ENCODE data around the gene TAS2R41. TPM values are rescaled to one million over a fixed set of nuclear protein-coding genes. Genes with fewer than 3 reads are reported as not detected.

Gene TAS2R41
- total and polyA plus RNA-seq, 2 of the 13 experiments (the other 11 are each of a cell fraction or from before 2014, with no cell fraction given): not detected

GRCh38 chr7:143492043-143492471, 14.4 kb downstream of the TAS2R41 start:
- BruUV-seq (replicated peaks): no TSS peak
- H3K27me3 ChIP-seq (ENCODE audit: control insufficient read depth in 1 of 2, insufficient read depth in 2 of 2, low read length in 2 of 2): no peaks in the 10 kb centered on the region
- no peak overlapping the region for H2AFZ ChIP-seq (ENCODE audit: low read length)
- CTCF ChIA-PET (ENCODE audit: low intra/inter-chr PET ratio, low total read pairs): no interaction called here
- H3K9me3 ChIP-seq (ENCODE audit: low read length): no peaks in the 10 kb centered on the region
- no peaks in the 10 kb centered on the region for H3K79me2 ChIP-seq (ENCODE audit: insufficient read depth, low read length)
- no peak overlapping the region for H3K4me3 ChIP-seq (replicated peaks in 1 of 3; ENCODE audit: insufficient read depth in 1 of 3, low read depth in 2 of 3, low read length in 3 of 3)
- no peak for ATAC-seq
- H4K20me1 ChIP-seq (ENCODE audit: insufficient read depth, low read length): no peaks in the 10 kb centered on the region
- H3K27ac ChIP-seq (ENCODE audit: extremely low read length, insufficient read depth, low read length): no peak overlapping the region
- in situ Hi-C loops (cut with HindIII; ENCODE audit: extremely low pct_ligation_motif_present, low pct_unique_long_range_greater_than_20kb): no loop called here
- H3K4me2 ChIP-seq (ENCODE audit: low read depth, low read length): no peak overlapping the region
- no peaks in the 10 kb centered on the region for H3K4me1 ChIP-seq (ENCODE audit: insufficient read depth, low read length)
- POLR2A ChIA-PET: no interaction called here
- FAIRE-seq: no peak
- intact Hi-C loops (cut with micrococcal nuclease; ENCODE audit: unreplicated experiment): no loop called here
- WGBS (ENCODE audit: low lambda C conversion rate): 34% methylated on average over 2 of the region's 2 CpGs
- DNase-seq (ENCODE audit: low spot score): no peak
- H3K36me3 ChIP-seq (replicated peaks in 1 of 2; ENCODE audit: control insufficient read depth in 1 of 2, insufficient read depth in 2 of 2, low read length in 2 of 2): no peaks in the 10 kb centered on the region
- no peak overlapping the region for H3K9ac ChIP-seq (ENCODE audit: insufficient read depth, low read depth, low read length)
- TF ChIP-seq ZFAT (CRISPR knock-in tag; conservative IDR thresholded peaks at IDR 0.05) (no peak), SIN3B (IDR thresholded peaks at IDR 0.05; ENCODE audit: low read length) (no peak), TCF7L2 (IDR thresholded peaks at IDR 0.05; ENCODE audit: low read depth, low read length) (no peak), ZNF253 (CRISPR knock-in tag; IDR thresholded peaks at IDR 0.05; ENCODE audit: borderline replicate concordance) (no peak), ZNF577 (CRISPR knock-in tag; IDR thresholded peaks at IDR 0.05; ENCODE audit: borderline replicate concordance, low read depth) (no peak), ZBTB26 (CRISPR knock-in tag; IDR thresholded peaks at IDR 0.05; ENCODE audit: borderline replicate concordance) (no peak), PBX3 (CRISPR knock-in tag; IDR thresholded peaks at IDR 0.05; ENCODE audit: borderline replicate concordance) (no peak), KMT2B (CRISPR knock-in tag; IDR thresholded peaks at IDR 0.05) (no peak), HMGXB4 (CRISPR knock-in tag; IDR thresholded peaks at IDR 0.05; ENCODE audit: borderline replicate concordance in 1 of 2, low read depth in 1 of 2) (no peak), ZNF552 (CRISPR knock-in tag; IDR thresholded peaks at IDR 0.05; ENCODE audit: borderline replicate concordance) (no peak), ARHGAP35 (CRISPR knock-in tag; IDR thresholded peaks at IDR 0.05; ENCODE audit: borderline replicate concordance) (no peak), BHLHE40 (IDR thresholded peaks at IDR 0.05; ENCODE audit: low read length) (no peak), ZNF605 (CRISPR knock-in tag; IDR thresholded peaks at IDR 0.05) (no peak), ZNF33A (CRISPR knock-in tag; IDR thresholded peaks at IDR 0.05; ENCODE audit: borderline replicate concordance) (no peak), MEF2D (CRISPR knock-in tag; IDR thresholded peaks at IDR 0.05) (no peak), THAP11 (CRISPR knock-in tag; IDR thresholded peaks at IDR 0.05) (no peak), ZBTB39 (CRISPR knock-in tag; IDR thresholded peaks at IDR 0.05) (no peak), ZNF660 (CRISPR knock-in tag; IDR thresholded peaks at IDR 0.05; ENCODE audit: borderline replicate concordance, low read depth) (no peak)
